PC-3 (cell line): Measurements from ENCODE around the gene SMTNL1. TPM values are rescaled to one million over a fixed set of nuclear protein-coding genes. Genes with fewer than 3 reads are reported as not detected.
A peak's percentile ranks its signal among the peaks of the same experiment; 100 is the strongest.

Experiments
- ATAC-seq: fragments of 200-7000 bp; cut with Tn5 transposase; 2 replicates; pipeline ENCODE4 v1.9.1; 2020; ENCODE audit warnings: mild to moderate bottlenecking, moderate library complexity
- BruUV-seq: library from RNA; stranded (reverse); fragments of 400-500 nt; replicated peaks from 2 replicates; lab custom pipeline; 2021; lab: Mats Ljungman, UMichigan
- CTCF ChIA-PET: fragments of 300-600 bp; sonication (Branson Sonifier 250); formaldehyde crosslinking; loops from one replicate; lab custom pipeline; 2022; ENCODE audit warnings: antibody characterized with exemption; lab: Charles Lee
- POLR2A ChIA-PET: fragments of 300-600 bp; sonication (Branson Sonifier 250); formaldehyde crosslinking; loops from one replicate; lab custom pipeline; 2022; ENCODE audit warnings: antibody characterized with exemption; ENCODE audit not compliant: unreplicated experiment; lab: Charles Lee
- DNase-seq: peaks from one replicate; pipeline ENCODE4 v3.0.0-alpha.2; 2015
- H2AFZ ChIP-seq: fragments of 300-600 bp; sonication (generic); 2 replicates; pipeline ENCODE4 v1.6.0; 2016; ENCODE audit warnings: antibody characterized with exemption, low read length
- H3F3A ChIP-seq: fragments of 300-600 bp; sonication (generic); one replicate; pipeline ENCODE4 v1.6.0; 2017; ENCODE audit warnings: antibody characterized with exemption, low read length, control low read depth, mild to moderate bottlenecking; ENCODE audit not compliant: unreplicated experiment
- H3K27ac ChIP-seq: fragments of 300-600 bp; sonication (generic); 2 replicates; pipeline ENCODE4 v1.5.1; 2016; ENCODE audit warnings: mild to moderate bottlenecking, low read length
- H3K27me3 ChIP-seq: fragments of 300-600 bp; sonication (generic); 2 replicates; pipeline ENCODE4 v1.6.1; 2016; ENCODE audit warnings: low read length, mixed read lengths
- H3K36me3 ChIP-seq: fragments of 300-600 bp; sonication (generic); 2 replicates; pipeline ENCODE4 v1.6.1; 2016; ENCODE audit warnings: low read depth, mixed run types, low read length, mixed read lengths
- H3K4me1 ChIP-seq: fragments of 300-600 bp; sonication (generic); 2 replicates; pipeline ENCODE4 v1.5.1; 2016; ENCODE audit warnings: low read length; ENCODE audit not compliant: insufficient read depth
- H3K4me2 ChIP-seq: fragments of 300-600 bp; sonication (generic); 2 replicates; pipeline ENCODE4 v1.6.0; 2016; ENCODE audit warnings: low read length
- H3K4me3 ChIP-seq: fragments of 300-600 bp; sonication (generic); 2 replicates; pipeline ENCODE4 v1.5.1; 2016; ENCODE audit warnings: mild to moderate bottlenecking, low read length, mixed read lengths
- H3K79me2 ChIP-seq: fragments of 300-600 bp; sonication (generic); 2 replicates; pipeline ENCODE4 v1.6.1; 2017; ENCODE audit warnings: low read length, mixed read lengths
- H3K9ac ChIP-seq: fragments of 300-600 bp; sonication (generic); 2 replicates; pipeline ENCODE4 v1.6.0; 2016; ENCODE audit warnings: mild to moderate bottlenecking, low read length
- H3K9me2 ChIP-seq: fragments of 300-600 bp; sonication (generic); replicated peaks from 2 replicates; pipeline ENCODE4 v1.6.1; 2016; ENCODE audit warnings: mixed run types, low read length, mixed read lengths
- H3K9me3 ChIP-seq: fragments of 300-600 bp; sonication (generic); 2 replicates; pipeline ENCODE4 v1.6.1; 2016; ENCODE audit warnings: low read length, mixed read lengths
- H4K20me1 ChIP-seq: fragments of 300-600 bp; sonication (generic); 2 replicates; pipeline ENCODE4 v1.6.1; 2016; ENCODE audit warnings: low read length, mixed read lengths
- EZH2 ChIP-seq: fragments of 300-600 bp; sonication (generic); IDR thresholded peaks from one replicate; pipeline ENCODE4 v1.6.1; 2017; ENCODE audit warnings: antibody characterized with exemption, mild to moderate bottlenecking, low read length; ENCODE audit not compliant: unreplicated experiment
- EZH2phosphoT487 ChIP-seq: fragments of 300-600 bp; sonication (generic); IDR thresholded peaks from 2 replicates; pipeline ENCODE4 v1.6.1; 2018; ENCODE audit warnings: mild to moderate bottlenecking, antibody characterized with exemption, low read length, borderline replicate concordance
- intact Hi-C: fragments of 100-400 bp; cut with micrococcal nuclease; formaldehyde crosslinking; loops from 2 replicates; pipeline ENCODE4 v1.9.0; 2023
- total RNA-seq: library from RNA; depleted of rRNA; stranded (reverse); fragments of >200 nt; gene quantifications from 2 replicates; pipeline ENCODE4 v1.2.3, GENCODE V29; 2014
- TF ChIP-seq, protein P1 (sequence below): fragments of 300-600 bp; sonication (generic); conservative IDR thresholded peaks from 2 replicates; pipeline ENCODE4 v1.5.1; 2017; ENCODE audit warnings: antibody characterized with exemption, low read depth, mild to moderate bottlenecking, low read length

The SMTNL1 gene
- total RNA-seq, 1 experiment from 2014 or later = not detected

DNA sequence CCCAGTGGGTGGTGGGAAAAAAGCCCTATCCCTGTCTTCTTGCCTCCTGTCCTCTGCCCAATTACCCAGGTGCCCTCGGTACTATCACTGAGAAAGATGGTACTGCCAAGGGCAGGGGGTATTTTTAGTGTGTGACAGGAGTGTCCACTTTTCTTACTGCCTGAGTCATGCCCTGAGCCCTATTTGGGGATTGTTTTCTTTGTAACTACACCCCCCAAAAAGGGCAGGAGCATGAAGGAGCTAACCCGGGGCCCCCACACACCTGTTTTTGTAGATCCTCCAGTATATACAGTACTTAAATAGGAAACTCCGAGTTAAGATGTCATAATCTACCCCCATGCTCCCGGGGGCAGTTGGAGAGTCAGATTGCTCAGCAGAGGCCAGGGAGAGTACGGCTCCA lies 3.8 kb downstream of the SMTNL1 start:
- ChIA-PET CTCF (interaction anchor here (0.6 kb wide), 1 partner anchor 158 kb away, joined by 11 read pairs; no protein-coding TSS in a partner anchor), POLR2A (no interaction called here)
- H3K9me2 ChIP-seq = no peaks in the 10 kb centered on the region
- H3K27me3 ChIP-seq = no peaks in the 10 kb centered on the region
- no peaks in the 10 kb centered on the region for H3K36me3 ChIP-seq
- BruUV-seq = no TSS peak
- no peak for ATAC-seq
- no peaks in the 10 kb centered on the region for H3F3A ChIP-seq
- no peaks in the 10 kb centered on the region for H3K9me3 ChIP-seq
- no peaks in the 10 kb centered on the region for H3K4me1 ChIP-seq
- no peak for DNase-seq
- no peaks in the 10 kb centered on the region for H4K20me1 ChIP-seq
- H3K4me3 ChIP-seq = no peak overlapping the region
- intact Hi-C loops = no loop called here
- no peaks in the 10 kb centered on the region for H3K79me2 ChIP-seq
- H3K27ac ChIP-seq = no peak overlapping the region
- H2AFZ ChIP-seq = no peak overlapping the region
- H3K4me2 ChIP-seq = no peak overlapping the region
- TF ChIP-seq, protein P1, sequence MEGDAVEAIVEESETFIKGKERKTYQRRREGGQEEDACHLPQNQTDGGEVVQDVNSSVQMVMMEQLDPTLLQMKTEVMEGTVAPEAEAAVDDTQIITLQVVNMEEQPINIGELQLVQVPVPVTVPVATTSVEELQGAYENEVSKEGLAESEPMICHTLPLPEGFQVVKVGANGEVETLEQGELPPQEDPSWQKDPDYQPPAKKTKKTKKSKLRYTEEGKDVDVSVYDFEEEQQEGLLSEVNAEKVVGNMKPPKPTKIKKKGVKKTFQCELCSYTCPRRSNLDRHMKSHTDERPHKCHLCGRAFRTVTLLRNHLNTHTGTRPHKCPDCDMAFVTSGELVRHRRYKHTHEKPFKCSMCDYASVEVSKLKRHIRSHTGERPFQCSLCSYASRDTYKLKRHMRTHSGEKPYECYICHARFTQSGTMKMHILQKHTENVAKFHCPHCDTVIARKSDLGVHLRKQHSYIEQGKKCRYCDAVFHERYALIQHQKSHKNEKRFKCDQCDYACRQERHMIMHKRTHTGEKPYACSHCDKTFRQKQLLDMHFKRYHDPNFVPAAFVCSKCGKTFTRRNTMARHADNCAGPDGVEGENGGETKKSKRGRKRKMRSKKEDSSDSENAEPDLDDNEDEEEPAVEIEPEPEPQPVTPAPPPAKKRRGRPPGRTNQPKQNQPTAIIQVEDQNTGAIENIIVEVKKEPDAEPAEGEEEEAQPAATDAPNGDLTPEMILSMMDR = no peak
- H3K9ac ChIP-seq = no peak overlapping the region

DNA sequence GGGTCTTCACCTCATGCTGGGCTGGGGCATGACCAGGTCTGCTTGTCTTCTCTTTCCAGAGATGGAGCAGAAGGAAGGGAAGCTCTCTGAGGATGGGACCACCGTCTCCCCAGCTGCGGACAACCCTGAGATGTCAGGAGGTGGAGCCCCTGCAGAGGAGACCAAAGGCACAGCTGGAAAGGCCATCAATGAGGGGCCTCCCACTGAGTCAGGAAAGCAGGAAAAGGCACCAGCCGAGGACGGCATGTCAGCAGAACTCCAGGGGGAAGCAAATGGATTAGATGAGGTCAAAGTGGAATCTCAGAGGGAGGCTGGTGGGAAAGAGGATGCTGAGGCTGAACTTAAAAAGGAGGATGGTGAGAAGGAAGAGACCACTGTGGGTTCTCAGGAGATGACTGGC lies 5.2 kb downstream of the SMTNL1 start:
- Histone ChIP-seq H3K9ac (no peak overlapping the region), H3K79me2 (no peaks in the 10 kb centered on the region), H2AFZ (no peak overlapping the region), H3K9me3 (no peaks in the 10 kb centered on the region), H3K36me3 (no peaks in the 10 kb centered on the region), H3K9me2 (no peaks in the 10 kb centered on the region), H3K27me3 (no peaks in the 10 kb centered on the region), H3K4me1 (no peaks in the 10 kb centered on the region), H3F3A (no peaks in the 10 kb centered on the region), H4K20me1 (no peaks in the 10 kb centered on the region), H3K4me2 (no peak overlapping the region), H3K27ac (no peak overlapping the region), H3K4me3 (no peak overlapping the region)
- ChIA-PET CTCF (no interaction called here), POLR2A (no interaction called here)
- no TSS peak for BruUV-seq
- TF ChIP-seq, protein P1 = no peak
- TF ChIP-seq EZH2 (no peak), EZH2phosphoT487 (no peak)
- intact Hi-C loops = no loop called here
- no peak for ATAC-seq
- DNase-seq = no peak

DNA sequence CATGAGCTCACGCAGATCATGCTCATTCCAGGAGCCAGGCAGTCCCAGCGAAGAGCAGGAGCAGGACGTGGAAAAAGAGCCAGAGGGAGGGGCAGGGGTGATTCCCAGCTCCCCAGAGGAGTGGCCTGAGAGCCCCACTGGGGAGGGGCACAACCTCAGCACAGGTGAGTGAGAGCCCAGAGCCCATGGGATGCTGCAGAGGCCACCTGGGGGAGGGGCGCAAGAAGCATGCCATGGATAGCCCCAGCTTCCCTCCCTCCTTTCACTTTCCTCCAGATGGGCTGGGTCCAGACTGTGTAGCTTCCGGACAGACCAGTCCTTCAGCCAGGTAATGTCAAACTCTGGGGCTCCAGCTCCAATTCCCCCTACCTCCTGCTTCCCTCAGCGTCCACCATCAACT lies 6.2 kb downstream of the SMTNL1 start:
- no peak overlapping the region for H3K9ac ChIP-seq
- 0 out of 2 replicates have a peak overlapping the region, but pooled peaks have one; percentile 4 for H3K4me2 ChIP-seq
- no peak overlapping the region for H2AFZ ChIP-seq

More for the DNA sequence above, 6.2 kb downstream of the SMTNL1 start:
- H3K27ac ChIP-seq = no peak overlapping the region
- TF ChIP-seq, protein P1 = no peak
- TF ChIP-seq EZH2phosphoT487 (no peak), EZH2 (no peak)
- H3K27me3 ChIP-seq = no peaks in the 10 kb centered on the region
- no peaks in the 10 kb centered on the region for H3K4me1 ChIP-seq
- H3F3A ChIP-seq = no peaks in the 10 kb centered on the region
- no peak for ATAC-seq
- no peaks in the 10 kb centered on the region for H3K9me3 ChIP-seq
- H3K9me2 ChIP-seq = no peaks in the 10 kb centered on the region
- CTCF ChIA-PET = no interaction called here
- BruUV-seq = no TSS peak
- no peaks in the 10 kb centered on the region for H4K20me1 ChIP-seq
- H3K4me3 ChIP-seq = no peak overlapping the region
- POLR2A ChIA-PET = interaction anchor here (0.6 kb wide), 1 partner anchor 14 kb away, joined by 3 read pairs; no protein-coding TSS in a partner anchor
- H3K79me2 ChIP-seq = no peaks in the 10 kb centered on the region
- no peak for DNase-seq
- intact Hi-C loops = no loop called here
- no peaks in the 10 kb centered on the region for H3K36me3 ChIP-seq
